Stimulated activated CD4-positive, alpha-beta T cell treated with anti-CD3 and anti-CD28 coated beads, Interleukin-12 subunit alpha, Interleukin-12 subunit beta, amount 100 ng/mL, for 48 hours (primary cell): ENCODE data around the gene ITPKC.

Experiments used
- DNase-seq, 3 donors: peaks; one replicate each; pipeline ENCODE4 v3.0.0-alpha.2; 2020; ENCODE audit warnings: low read depth in 2 of 3, low spot score in 1 of 3

ITPKC gene

GRCh38 chr19:40739030-40739839, 22.3 kb downstream of the ITPKC start:
- no peak for DNase-seq

GRCh38 chr19:40739871-40740703, 23.2 kb downstream of the ITPKC start:
- no peak for DNase-seq

GRCh38 chr19:40740747-40741146, 23.8 kb downstream of the ITPKC start:
- DNase-seq = no peak

GRCh38 chr19:40741527-40742390, 24.8 kb downstream of the ITPKC start:
- DNase-seq = no peak

GRCh38 chr19:40742477-40742876, 25.6 kb downstream of the ITPKC start:
- no peak for DNase-seq

- DNase-seq = no peak
These were observed 26.0 kb downstream of the ITPKC start for GRCh38 chr19:40742886-40743285.

GRCh38 chr19:40743926-40744325, 27.0 kb downstream of the ITPKC start:
- DNase-seq = no peak

GRCh38 chr19:40744554-40745401, 27.9 kb downstream of the ITPKC start:
- DNase-seq = no peak

- no peak for DNase-seq
These were observed 28.5 kb downstream of the ITPKC start for GRCh38 chr19:40745402-40745780.

- DNase-seq = no peak
These were observed 30.6 kb downstream of the ITPKC start for GRCh38 chr19:40747536-40747935.

- DNase-seq = peak; percentile 99 to 100 (median 99)
These were observed 33.4 kb downstream of the ITPKC start, which contains the start of gene ACTMAP for GRCh38 chr19:40750058-40750873. Gene ACTMAP, minus strand, starts transcription at chr19:40750477. Its CDS starts 674 bp downstream, at chr19:40749803.

GRCh38 chr19:40750874-40751537, 34.1 kb downstream of the ITPKC start, which contains the start of gene SNRPA:
Gene SNRPA, plus strand, starts transcription at chr19:40751203. Its CDS starts 206 bp downstream, at chr19:40751409.
- DNase-seq = peak; percentile 95 to 96 (median 96)

- no peak for DNase-seq
These were observed 35.4 kb downstream of the ITPKC start for GRCh38 chr19:40752257-40752781.

GRCh38 chr19:40754611-40755247, 37.8 kb downstream of the ITPKC start:
- DNase-seq = peak; percentile 56 to 71 (median 68)

GRCh38 chr19:40755248-40755624, 38.3 kb downstream of the ITPKC start:
- DNase-seq = no peak

GRCh38 chr19:40755791-40756190, 38.9 kb downstream of the ITPKC start:
- no peak for DNase-seq

- peak in 2 of 3 donors; percentile 27 to 46 for DNase-seq
These were observed 39.7 kb downstream of the ITPKC start for GRCh38 chr19:40756502-40757110.

- no peak for DNase-seq
These were observed 41.6 kb downstream of the ITPKC start for GRCh38 chr19:40758491-40758890.
